Body of pancreas (tissue), 4 donors: Measurements from ENCODE around the gene MAP10.

ENCODE experiments used
- POLR2A ChIP-seq, 3 donors: fragments of 450-650 bp; IDR thresholded peaks; one replicate each; pipeline ENCODE4 v1.6.1; 2016; ENCODE audit warnings: antibody characterized with exemption in 3 of 3, mild to moderate bottlenecking in 2 of 3
- TF ChIP-seq, protein P1 (sequence below), 7 experiments: fragments of 450-650 bp in 4 of 7; fragments of 200-600 bp in 3 of 7; sonication (generic) in 3 of 7; IDR thresholded peaks; one replicate each; pipeline ENCODE4 v1.5.1; 2016 to 2019; ENCODE audit warnings: antibody characterized with exemption in 7 of 7

DNA sequence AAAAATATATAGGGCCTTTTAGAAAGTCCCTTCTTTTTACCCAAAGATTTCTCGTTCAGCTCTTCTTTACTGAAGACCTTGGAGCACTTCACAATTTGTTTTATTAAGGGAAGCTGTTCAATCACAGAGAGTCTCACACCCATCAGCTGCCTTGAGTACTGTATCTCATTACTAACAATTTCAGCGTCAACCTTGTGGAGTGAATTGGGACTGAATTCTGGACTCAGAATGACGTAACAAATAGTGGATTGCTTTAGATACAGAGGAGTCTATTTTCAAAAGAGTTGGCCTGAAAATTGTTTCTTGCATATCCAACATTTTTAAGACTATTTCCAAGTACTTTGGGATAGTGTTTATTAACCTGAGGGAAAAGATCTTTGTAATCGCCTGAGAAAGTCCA is 7.9 kb downstream of the MAP10 start:
- TF ChIP-seq, protein P1, sequence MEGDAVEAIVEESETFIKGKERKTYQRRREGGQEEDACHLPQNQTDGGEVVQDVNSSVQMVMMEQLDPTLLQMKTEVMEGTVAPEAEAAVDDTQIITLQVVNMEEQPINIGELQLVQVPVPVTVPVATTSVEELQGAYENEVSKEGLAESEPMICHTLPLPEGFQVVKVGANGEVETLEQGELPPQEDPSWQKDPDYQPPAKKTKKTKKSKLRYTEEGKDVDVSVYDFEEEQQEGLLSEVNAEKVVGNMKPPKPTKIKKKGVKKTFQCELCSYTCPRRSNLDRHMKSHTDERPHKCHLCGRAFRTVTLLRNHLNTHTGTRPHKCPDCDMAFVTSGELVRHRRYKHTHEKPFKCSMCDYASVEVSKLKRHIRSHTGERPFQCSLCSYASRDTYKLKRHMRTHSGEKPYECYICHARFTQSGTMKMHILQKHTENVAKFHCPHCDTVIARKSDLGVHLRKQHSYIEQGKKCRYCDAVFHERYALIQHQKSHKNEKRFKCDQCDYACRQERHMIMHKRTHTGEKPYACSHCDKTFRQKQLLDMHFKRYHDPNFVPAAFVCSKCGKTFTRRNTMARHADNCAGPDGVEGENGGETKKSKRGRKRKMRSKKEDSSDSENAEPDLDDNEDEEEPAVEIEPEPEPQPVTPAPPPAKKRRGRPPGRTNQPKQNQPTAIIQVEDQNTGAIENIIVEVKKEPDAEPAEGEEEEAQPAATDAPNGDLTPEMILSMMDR (IDR thresholded peaks at IDR 0.05) = no peak
- TF ChIP-seq POLR2A (IDR thresholded peaks at IDR 0.05) = no peak
